ENCODE measurements around the gene ANKRD53.

The ANKRD53 gene

GRCh38 chr2:70944111-70944690 lies 34.2 kb upstream of the ANKRD53 start:
- no peak for DNase-seq

- peak; percentile 39 for DNase-seq
Observed at GRCh38 chr2:70946832-70947442, 31.5 kb upstream of the ANKRD53 start.

GRCh38 chr2:70947556-70948184 lies 30.8 kb upstream of the ANKRD53 start:
- no peak for DNase-seq

- DNase-seq = peak; percentile 79
Observed at GRCh38 chr2:70948337-70949003, 30.0 kb upstream of the ANKRD53 start.

- no peak for DNase-seq
Observed at GRCh38 chr2:70949086-70949485, 29.3 kb upstream of the ANKRD53 start.

- DNase-seq = no peak
Observed at GRCh38 chr2:70954886-70955285, 23.5 kb upstream of the ANKRD53 start.

- no peak for DNase-seq
Observed at GRCh38 chr2:70956141-70956540, 22.3 kb upstream of the ANKRD53 start.

GRCh38 chr2:70957798-70958197 lies 20.6 kb upstream of the ANKRD53 start:
- no peak for DNase-seq

- no peak for DNase-seq
Observed at GRCh38 chr2:70958759-70959158, 19.7 kb upstream of the ANKRD53 start.

- DNase-seq = no peak
Observed at GRCh38 chr2:70959271-70959761, 19.1 kb upstream of the ANKRD53 start.

- DNase-seq = no peak
Observed at GRCh38 chr2:70959851-70960832, 18.3 kb upstream of the ANKRD53 start.

- DNase-seq = no peak
Observed at GRCh38 chr2:70960833-70961647, 17.4 kb upstream of the ANKRD53 start.

- no peak for DNase-seq
Observed at GRCh38 chr2:70961648-70961994, 16.8 kb upstream of the ANKRD53 start.

GRCh38 chr2:70962211-70962884 lies 16.1 kb upstream of the ANKRD53 start:
- no peak for DNase-seq

GRCh38 chr2:70962885-70963878 lies 15.2 kb upstream of the ANKRD53 start:
- DNase-seq = no peak

- DNase-seq = no peak
Observed at GRCh38 chr2:70964133-70964532, 14.3 kb upstream of the ANKRD53 start.

GRCh38 chr2:70964596-70965386 lies 13.6 kb upstream of the ANKRD53 start:
- DNase-seq = peak; percentile 87

- DNase-seq = no peak
Observed at GRCh38 chr2:70965506-70965905, 12.9 kb upstream of the ANKRD53 start.

- DNase-seq = no peak
Observed at GRCh38 chr2:70966681-70967080, 11.7 kb upstream of the ANKRD53 start.
